Measurements from ENCODE around the gene ZNF772. TPM values are rescaled to one million over a fixed set of nuclear protein-coding genes. Genes with fewer than 3 reads are reported as not detected.

ZNF772 gene
- total RNA-seq: 17.2 and 19.6 TPM in 2 replicates

DNA sequence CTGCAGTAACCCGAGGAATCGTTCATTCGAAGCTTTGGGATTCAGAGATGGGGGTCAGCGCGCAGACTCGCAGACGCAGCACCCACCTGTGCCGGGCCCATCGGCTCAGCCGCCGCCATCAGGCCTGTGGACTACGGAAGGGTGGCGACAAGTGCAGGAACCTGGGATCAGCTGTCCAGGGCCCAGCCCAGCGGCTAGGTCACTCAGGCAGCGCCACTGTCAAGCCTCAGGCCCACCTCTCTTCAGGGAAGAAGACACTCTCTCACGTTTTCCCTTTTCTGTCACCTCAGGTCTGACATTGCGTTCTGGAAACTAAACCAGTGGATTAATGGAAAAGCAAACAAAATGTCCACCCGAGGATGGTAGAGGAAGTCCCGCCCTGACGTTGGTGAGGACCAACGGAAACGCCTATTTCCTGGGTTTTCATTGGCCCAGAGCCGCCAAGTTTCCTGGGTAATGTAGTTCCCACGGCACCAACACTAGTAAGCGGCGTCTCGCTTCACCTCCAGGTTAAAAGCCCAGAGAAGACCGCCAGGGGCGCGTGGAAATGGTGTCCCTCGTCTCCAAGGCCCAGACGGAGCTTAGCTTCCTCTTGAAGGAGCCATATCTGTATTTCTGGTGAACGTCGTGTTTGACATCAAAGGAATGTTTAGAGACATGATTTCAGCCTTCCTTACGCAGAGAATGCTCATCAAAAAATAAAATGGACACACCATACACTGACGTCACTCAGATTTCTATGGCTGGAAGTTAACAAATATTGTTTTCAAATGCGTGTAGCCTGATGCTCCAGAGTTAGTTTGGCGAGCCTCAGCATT is at the start of gene ZNF772:
ZNF772 (minus strand) TSS at position 376 of the 818 bp plus-strand sequence; CDS start at position 119, 257 bp downstream.

DNA sequence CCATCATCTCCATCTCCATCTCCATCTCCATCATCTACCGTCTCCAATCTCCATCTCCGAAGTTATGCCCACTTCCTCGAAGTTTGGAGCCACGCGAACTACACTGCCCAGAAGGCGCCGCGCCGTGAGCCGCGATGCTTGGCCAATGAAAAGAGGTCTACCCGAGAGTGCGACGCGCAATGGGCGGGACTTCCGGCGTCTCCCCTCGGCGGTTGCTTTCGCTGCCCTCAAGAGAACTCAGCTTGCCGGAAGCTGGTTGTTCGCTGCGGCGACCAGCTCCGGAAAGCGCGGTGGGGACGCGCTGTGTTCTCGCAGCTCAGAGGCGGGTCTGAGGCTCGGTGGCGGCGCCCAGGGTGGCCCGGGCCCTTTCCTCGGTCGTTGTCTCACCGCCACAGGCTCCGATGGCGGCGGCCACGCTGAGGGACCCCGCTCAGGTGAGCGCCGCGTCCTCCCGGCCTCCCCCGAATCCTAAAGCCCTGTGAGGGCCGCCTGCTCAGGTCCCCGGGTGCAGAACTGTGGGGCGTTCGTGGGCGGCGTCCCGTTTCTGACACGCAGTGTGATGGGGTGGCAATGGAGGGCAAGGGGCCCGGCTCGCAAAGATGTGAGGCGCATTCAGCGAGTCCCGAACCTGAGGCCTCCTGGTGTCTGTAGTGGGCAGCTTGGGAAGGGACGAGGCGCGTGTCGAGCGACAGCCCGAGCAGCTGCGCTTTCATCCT is 22.5 kb upstream of the ZNF772 start, which contains the start of gene ZNF773:
ZNF773 (plus strand) TSS at position 259 of the 716 bp plus-strand sequence; CDS start at position 402, 143 bp downstream.

DNA sequence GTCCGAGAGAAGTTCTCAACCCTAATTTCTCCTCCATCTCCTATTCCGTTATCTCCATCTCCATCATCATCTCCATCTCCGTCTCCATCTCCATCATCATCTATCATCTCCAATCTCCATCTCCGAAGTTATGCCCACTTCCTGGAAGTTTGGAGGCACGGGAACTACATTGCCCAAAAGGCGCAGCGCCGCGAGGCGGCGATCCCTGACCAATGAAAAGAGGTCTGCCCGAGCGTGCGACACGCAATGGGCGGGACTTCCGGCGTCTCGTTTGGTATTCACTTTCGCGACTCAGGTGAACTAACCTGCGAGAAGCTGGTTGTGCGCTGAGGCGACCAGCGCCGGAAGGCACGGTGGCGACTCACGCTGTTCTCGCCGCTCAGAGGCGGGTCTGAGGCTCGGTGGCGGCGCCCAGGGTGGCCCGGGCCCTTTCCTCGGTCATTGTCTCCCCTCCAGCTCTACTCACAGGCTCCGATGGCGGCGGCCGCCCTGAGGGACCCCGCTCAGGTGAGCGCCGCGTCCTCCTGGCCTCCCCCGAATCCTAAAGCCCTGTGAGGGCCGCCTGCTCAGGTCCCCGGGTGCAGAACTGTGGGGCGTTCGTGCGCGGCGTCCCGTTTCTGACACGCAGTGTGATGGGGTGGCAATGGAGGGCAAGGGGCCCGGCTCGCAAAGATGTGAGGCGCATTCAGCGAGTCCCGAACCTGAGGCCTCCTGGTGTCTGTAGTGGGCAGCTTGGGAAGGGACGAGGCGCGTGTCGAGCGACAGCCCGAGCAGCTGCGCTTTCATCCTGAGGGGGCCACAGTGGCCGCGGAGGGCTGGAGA is 10.3 kb upstream of the ZNF772 start, which contains the start of gene ZNF419:
ZNF419 (plus strand) TSS at position 274 of the 822 bp plus-strand sequence; CDS start at position 475, 201 bp downstream.

DNA sequence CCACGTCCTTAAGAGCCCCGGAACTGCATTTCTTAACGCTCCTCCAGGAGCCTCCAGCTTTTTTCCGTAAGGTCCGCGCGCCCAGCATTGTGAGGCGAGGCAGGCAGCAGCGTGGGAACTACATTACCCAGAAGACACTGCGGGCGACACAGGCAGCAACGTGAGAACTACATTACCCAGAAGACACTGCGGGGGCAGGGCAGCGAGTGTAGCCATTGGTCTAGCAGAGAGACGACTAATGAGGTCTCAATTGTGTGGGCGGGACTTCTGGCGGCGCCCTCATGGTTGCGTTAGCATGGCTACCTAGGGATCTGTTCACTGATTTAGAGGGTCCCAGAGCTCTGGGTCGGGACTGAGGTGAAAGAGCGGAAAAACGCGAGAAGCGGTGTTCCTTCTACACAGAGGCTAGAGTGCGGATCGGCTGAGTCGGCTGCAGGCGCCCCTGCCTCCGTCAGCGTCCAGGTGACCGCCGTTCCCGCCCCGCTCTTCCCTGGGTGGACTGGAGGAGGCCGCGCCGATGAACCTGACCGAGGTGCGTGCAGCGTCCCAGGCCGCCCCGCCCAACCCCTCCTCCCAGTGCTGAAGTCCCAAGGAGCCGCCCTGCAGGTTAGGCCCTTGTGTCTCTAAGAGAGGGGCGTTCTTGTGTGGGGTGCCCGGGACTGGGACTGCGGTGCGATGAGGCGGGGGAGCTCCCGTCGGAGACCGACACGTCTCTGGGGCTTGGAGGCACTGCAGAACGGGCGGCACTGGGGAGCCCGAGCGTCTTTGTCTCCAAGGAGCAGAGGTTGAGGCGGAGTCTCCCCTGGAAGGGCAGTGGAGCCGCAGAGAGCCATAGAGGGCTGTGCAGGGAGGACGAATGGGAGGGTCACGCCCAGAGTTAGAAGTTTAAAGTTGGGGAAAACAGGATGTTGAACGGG is 42.0 kb downstream of the ZNF772 start, which contains the start of gene ZNF749:
ZNF749 (plus strand) TSS at position 264 of the 917 bp plus-strand sequence; CDS start at position 518, 254 bp downstream.

Other genes starting within 250 kb of the ZNF772 start
- 0.25 and 1.00 TPM in 2 replicates for gene AURKC, start 246.5 kb downstream of the ZNF772 start, total RNA-seq
- gene ZNF805, start 236.9 kb downstream of the ZNF772 start, total RNA-seq: 20.7 and 36.6 TPM in 2 replicates
- 56.3 and 77.2 TPM in 2 replicates for gene ZNF460, start 197.1 kb downstream of the ZNF772 start, total RNA-seq
- 9.4 and 12.1 TPM in 2 replicates for gene ZNF543, start 157.1 kb downstream of the ZNF772 start, total RNA-seq
- 9.9 and 11.4 TPM in 2 replicates for gene ZNF304, start 126.3 kb downstream of the ZNF772 start, total RNA-seq
- 12.7 and 15.1 TPM in 2 replicates for gene TRAPPC2B, start 114.0 kb downstream of the ZNF772 start, total RNA-seq
- 3.2 and 4.1 TPM in 2 replicates for gene ZNF547, start 114.0 kb downstream of the ZNF772 start, total RNA-seq
- gene ZNF548, start 87.7 kb downstream of the ZNF772 start, total RNA-seq: 22.1 and 26.4 TPM in 2 replicates
- gene ZNF17, start 66.4 kb downstream of the ZNF772 start, total RNA-seq: 13.7 and 14.0 TPM in 2 replicates
- gene ZNF749, start 42.2 kb downstream of the ZNF772 start, total RNA-seq: 8.4 and 9.0 TPM in 2 replicates
- gene VN1R1, start 20.4 kb downstream of the ZNF772 start, total RNA-seq: 0.55 and 0.62 TPM in 2 replicates
- 10.3 and 13.1 TPM in 2 replicates for gene ZNF419, start 10.2 kb upstream of the ZNF772 start, total RNA-seq
- gene ZNF773, start 22.4 kb upstream of the ZNF772 start, total RNA-seq: 21.5 and 27.0 TPM in 2 replicates
- gene ZNF549, start 49.8 kb upstream of the ZNF772 start, total RNA-seq: 4.8 and 4.9 TPM in 2 replicates
- gene ZNF550, start 82.3 kb upstream of the ZNF772 start, total RNA-seq: 9.0 and 11.0 TPM in 2 replicates
- 6.0 TPM in 2 replicates for gene ZNF416, start 101.3 kb upstream of the ZNF772 start, total RNA-seq
- gene ZIK1, start 106.6 kb upstream of the ZNF772 start, total RNA-seq: 4.7 and 9.2 TPM in 2 replicates
- gene ZNF530, start 122.3 kb upstream of the ZNF772 start, total RNA-seq: 5.1 and 13.3 TPM in 2 replicates
- gene ZNF134, start 136.7 kb upstream of the ZNF772 start, total RNA-seq: 19.9 and 20.1 TPM in 2 replicates
- 6.7 and 7.1 TPM in 2 replicates for gene ZNF211, start 155.6 kb upstream of the ZNF772 start, total RNA-seq
- not detected in 2 replicates for gene ZSCAN4, start 191.4 kb upstream of the ZNF772 start, total RNA-seq
- 3.4 and 7.1 TPM in 2 replicates for gene ZNF551, start 204.4 kb upstream of the ZNF772 start, total RNA-seq
- gene ZNF154, start 231.6 kb upstream of the ZNF772 start, total RNA-seq: 0.44 and 0.87 TPM in 2 replicates

Measured in uterine smooth muscle cell (primary cell).